Heart left ventricle (tissue), 16 donors: ENCODE results near the gene NOC2L. TPM values are rescaled to one million over a fixed set of nuclear protein-coding genes. Genes with fewer than 3 reads are reported as not detected.
A peak's percentile ranks its signal among the peaks of the same experiment; 100 is the strongest.

ENCODE experiments used
- ATAC-seq, 4 donors: fragments of 200-7000 bp; cut with Tn5 transposase; one replicate each; pipeline ENCODE4 v1.9.1; 2020 to 2022; ENCODE audit warnings: moderate library complexity in 4 of 4, mild to moderate bottlenecking in 3 of 4, moderate number of reproducible peaks in 1 of 4
- DNase-seq, 5 donors: peaks; one replicate each; pipeline ENCODE4 v3.0.0-alpha.2; 2020
- H3K27ac ChIP-seq, 12 donors: fragments of 200-600 bp; sonication (generic) in 4 of 12; one replicate each; pipeline versions ENCODE4 v1.5.0 to v1.8.0; 2016 to 2022; ENCODE audit warnings: mild to moderate bottlenecking in 2 of 12
- H3K27me3 ChIP-seq, 9 donors: fragments of 200-600 bp; sonication (generic) in 2 of 9; one replicate each; pipeline versions ENCODE4 v1.5.1 to v1.8.0; 2016 to 2022; ENCODE audit warnings: mild to moderate bottlenecking in 3 of 9
- H3K36me3 ChIP-seq, 9 donors: fragments of 200-600 bp; sonication (generic) in 2 of 9; one replicate each; pipeline versions ENCODE4 v1.5.0 to v1.8.0; 2018 to 2022; ENCODE audit warnings: mild to moderate bottlenecking in 2 of 9
- H3K4me1 ChIP-seq, 12 donors: fragments of 200-600 bp; sonication (generic) in 4 of 12; one replicate each; pipeline versions ENCODE4 v1.5.0 to v1.8.0; 2016 to 2022; ENCODE audit warnings: mild to moderate bottlenecking in 3 of 12
- H3K4me3 ChIP-seq, 12 donors: fragments of 200-600 bp; sonication (generic) in 4 of 12; one replicate each; pipeline versions ENCODE4 v1.5.0 to v1.8.0; 2017 to 2022; ENCODE audit warnings: mild to moderate bottlenecking in 9 of 12, moderate library complexity in 4 of 12
- H3K9me3 ChIP-seq, 12 donors: fragments of 200-600 bp; sonication (generic) in 4 of 12; one replicate each; pipeline versions ENCODE4 v1.5.0 to v1.8.0; 2016 to 2022; ENCODE audit warnings: mild to moderate bottlenecking in 1 of 12
- POLR2A ChIP-seq, 2 donors: fragments of 450-650 bp; IDR thresholded peaks; one replicate each; pipeline ENCODE4 v1.6.1; 2017; ENCODE audit warnings: antibody characterized with exemption in 2 of 2, mild to moderate bottlenecking in 2 of 2, moderate library complexity in 2 of 2
- WGBS, 4 donors: extraction: QIAGEN DNeasy Blood & Tissue Kit in 2 of 4; methylation state at CpG; one replicate each; pipeline versions ENCODE4 v1.1.5 to v1.1.7; 2013 to 2018; 5-methylcytosine and 5-hydroxymethylcytosine counted together
- intact Hi-C, 10 donors: fragments of 100-400 bp; cut with DNase I; formaldehyde crosslinking; loops; one replicate each; pipeline versions ENCODE4 v1.11.1 to v1.14.2; 2022
- polyA plus RNA-seq, 2 donors: library from polyadenylated mRNA; stranded (reverse); fragments of 200-250 nt; gene quantifications; one replicate each; pipeline ENCODE4 v1.2.3, GENCODE V29; 2013
- total RNA-seq, 9 donors: library from RNA; depleted of rRNA in 2 of 9; stranded (reverse); fragments of >200 nt in 2 of 9; fragmentation: NEBNext Ultra II Directional in 3 of 9; extraction: Animal tissue kit (Norgen Biotek cat#: 25700) in 3 of 9; gene quantifications; one replicate each; pipeline versions ENCODE4 v1.1.0 to v1.2.4, GENCODE V29; 2016 to 2023
- TF ChIP-seq, protein P1 (sequence below), 12 donors: fragments of 200-600 bp; sonication (generic) in 4 of 12; IDR thresholded peaks; one replicate each; pipeline versions ENCODE4 v1.5.0 to v1.8.0; 2018 to 2022; ENCODE audit warnings: antibody characterized with exemption in 12 of 12, mild to moderate bottlenecking in 5 of 12
- donor health status: ischemic (EF 13 %, LVEDD 7.1; RV severe dilation, severe dysfunction).
- donor health status: healthy with polysubstance abuse.
- donor health status: DM: no; HTN: yes; CAD: no.
- donor health status: DM: no; HTN: no; CAD: no.
- donor health status: ischemic (EF 25% LVEDD 6.9; RV normal size, moderate dysfunction).
- donor health status: ischemic (EF 25% LVEDD 5.7; RV mildly dilated, moderate dysfunction).
- donor health status: healthy.
- donor health status: DM: yes; HTN: yes; CAD: no.
- donor health status: ischemic (EF 35%, LVEDD 5.7; RV mildly dilated, moderate dysfunction).
- donor health status: nonischemic (EF 11% LVEDD 7.7; RV severe dilation, severe dysfunction).
- donor health status: DM: yes; HTN: yes; CAD: no.
- donor health status: PGD.
- donor health status: ischemic (EF 29% LVEDD 5.4; RV normal size, mild dysfunction).
- donor health status: nonischemic (EF 23%, LVEDD 6.1; RV moderate dilation, normal function).

NOC2L gene
- total and polyA plus RNA-seq, 11 donors = 36.0 to 85.3 (median 44.0) TPM

DNA sequence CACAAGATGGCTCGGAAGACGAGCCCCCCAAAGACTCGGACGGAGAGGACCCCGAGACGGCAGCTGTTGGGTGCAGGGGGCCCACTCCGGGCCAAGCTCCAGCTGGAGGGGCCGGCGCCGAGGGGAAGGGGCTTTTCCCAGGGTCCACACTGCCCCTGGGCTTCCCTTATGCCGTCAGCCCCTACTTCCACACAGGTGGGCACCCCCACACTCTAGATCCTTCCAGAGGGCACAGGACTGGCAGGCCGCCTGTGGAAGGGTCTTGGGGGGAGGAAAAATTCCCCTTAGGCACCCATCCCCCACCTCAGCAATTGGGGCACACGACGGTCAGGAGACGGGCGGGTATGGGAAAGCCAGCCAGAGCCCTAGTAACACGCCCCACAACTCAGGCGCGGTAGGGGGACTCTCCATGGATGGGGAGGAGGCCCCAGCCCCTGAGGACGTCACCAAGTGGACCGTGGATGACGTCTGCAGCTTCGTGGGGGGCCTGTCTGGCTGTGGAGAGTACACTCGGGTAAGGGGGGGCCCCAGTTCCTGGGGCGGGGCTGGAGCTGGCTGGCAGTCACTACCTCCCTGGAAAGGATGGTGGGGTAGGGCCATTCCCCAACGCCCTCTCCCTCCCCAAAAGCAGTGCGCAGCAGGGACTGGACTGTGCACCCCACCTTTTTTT lies 16.1 kb downstream of the NOC2L start:
- peaks cover 10 to 50% (median 35%) of the 10 kb centered on the region in 12 donors for H3K4me1 ChIP-seq
- peak overlapping the region in 6 of 12 donors; percentile 1 to 57 (median 51) for H3K4me3 ChIP-seq
- H3K27me3 ChIP-seq = peaks cover 8 to 56% (median 41%) of the 10 kb centered on the region in 9 donors
- DNase-seq = peak in 3 of 5 donors; percentile 53 to 69 (median 68)
- WGBS, 4 donors = 18 to 32% (median 20%) methylated on average over 17 to 27 of the region's 27 CpGs
- intact Hi-C loops = no loop called here
- TF ChIP-seq, protein P1, sequence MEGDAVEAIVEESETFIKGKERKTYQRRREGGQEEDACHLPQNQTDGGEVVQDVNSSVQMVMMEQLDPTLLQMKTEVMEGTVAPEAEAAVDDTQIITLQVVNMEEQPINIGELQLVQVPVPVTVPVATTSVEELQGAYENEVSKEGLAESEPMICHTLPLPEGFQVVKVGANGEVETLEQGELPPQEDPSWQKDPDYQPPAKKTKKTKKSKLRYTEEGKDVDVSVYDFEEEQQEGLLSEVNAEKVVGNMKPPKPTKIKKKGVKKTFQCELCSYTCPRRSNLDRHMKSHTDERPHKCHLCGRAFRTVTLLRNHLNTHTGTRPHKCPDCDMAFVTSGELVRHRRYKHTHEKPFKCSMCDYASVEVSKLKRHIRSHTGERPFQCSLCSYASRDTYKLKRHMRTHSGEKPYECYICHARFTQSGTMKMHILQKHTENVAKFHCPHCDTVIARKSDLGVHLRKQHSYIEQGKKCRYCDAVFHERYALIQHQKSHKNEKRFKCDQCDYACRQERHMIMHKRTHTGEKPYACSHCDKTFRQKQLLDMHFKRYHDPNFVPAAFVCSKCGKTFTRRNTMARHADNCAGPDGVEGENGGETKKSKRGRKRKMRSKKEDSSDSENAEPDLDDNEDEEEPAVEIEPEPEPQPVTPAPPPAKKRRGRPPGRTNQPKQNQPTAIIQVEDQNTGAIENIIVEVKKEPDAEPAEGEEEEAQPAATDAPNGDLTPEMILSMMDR (IDR thresholded peaks at IDR 0.05) = no peak
- no peak for TF ChIP-seq POLR2A (IDR thresholded peaks at IDR 0.05)
- peaks cover 0 to 38% (median 24%) of the 10 kb centered on the region in 9 donors for H3K36me3 ChIP-seq
- no peaks in the 10 kb centered on the region for H3K9me3 ChIP-seq
- ATAC-seq = peak in 2 of 4 donors; percentile 2 to 7
- peak overlapping the region in 9 of 12 donors; percentile 17 to 82 (median 67) for H3K27ac ChIP-seq

DNA sequence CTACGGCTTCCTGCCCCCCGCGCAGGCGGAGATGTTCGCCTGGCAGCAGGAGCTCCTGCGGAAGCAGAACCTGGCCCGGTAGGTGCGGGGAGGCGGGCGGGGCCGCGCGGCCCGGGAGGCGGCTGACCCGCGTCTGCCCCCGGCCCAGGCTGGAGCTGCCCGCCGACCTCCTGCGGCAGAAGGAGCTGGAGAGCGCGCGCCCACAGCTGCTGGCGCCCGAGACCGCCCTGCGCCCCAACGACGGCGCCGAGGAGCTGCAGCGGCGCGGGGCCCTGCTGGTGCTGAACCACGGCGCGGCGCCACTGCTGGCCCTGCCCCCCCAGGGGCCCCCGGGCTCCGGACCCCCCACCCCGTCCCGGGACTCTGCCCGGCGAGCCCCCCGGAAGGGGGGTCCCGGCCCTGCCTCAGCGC lies 16.6 kb downstream of the NOC2L start:
- ATAC-seq = no peak
- Histone ChIP-seq H3K4me1 (peaks cover 10 to 50% (median 35%) of the 10 kb centered on the region in 12 donors), H3K27ac (peak overlapping the region in 7 of 12 donors; percentile 23 to 78 (median 69)), H3K27me3 (peaks cover 8 to 62% (median 41%) of the 10 kb centered on the region in 9 donors), H3K36me3 (peaks cover 0 to 32% (median 20%) of the 10 kb centered on the region in 9 donors), H3K9me3 (no peaks in the 10 kb centered on the region), H3K4me3 (peak overlapping the region in 11 of 12 donors; percentile 28 to 59 (median 49))
- TF ChIP-seq, protein P1 (IDR thresholded peaks at IDR 0.05) = no peak
- no peak for TF ChIP-seq POLR2A (IDR thresholded peaks at IDR 0.05)
- no peak for DNase-seq
- intact Hi-C loops = no loop called here
- 1 to 3% (median 1%) methylated on average over 8 to 48 of the region's 48 CpGs for WGBS, 4 donors

DNA sequence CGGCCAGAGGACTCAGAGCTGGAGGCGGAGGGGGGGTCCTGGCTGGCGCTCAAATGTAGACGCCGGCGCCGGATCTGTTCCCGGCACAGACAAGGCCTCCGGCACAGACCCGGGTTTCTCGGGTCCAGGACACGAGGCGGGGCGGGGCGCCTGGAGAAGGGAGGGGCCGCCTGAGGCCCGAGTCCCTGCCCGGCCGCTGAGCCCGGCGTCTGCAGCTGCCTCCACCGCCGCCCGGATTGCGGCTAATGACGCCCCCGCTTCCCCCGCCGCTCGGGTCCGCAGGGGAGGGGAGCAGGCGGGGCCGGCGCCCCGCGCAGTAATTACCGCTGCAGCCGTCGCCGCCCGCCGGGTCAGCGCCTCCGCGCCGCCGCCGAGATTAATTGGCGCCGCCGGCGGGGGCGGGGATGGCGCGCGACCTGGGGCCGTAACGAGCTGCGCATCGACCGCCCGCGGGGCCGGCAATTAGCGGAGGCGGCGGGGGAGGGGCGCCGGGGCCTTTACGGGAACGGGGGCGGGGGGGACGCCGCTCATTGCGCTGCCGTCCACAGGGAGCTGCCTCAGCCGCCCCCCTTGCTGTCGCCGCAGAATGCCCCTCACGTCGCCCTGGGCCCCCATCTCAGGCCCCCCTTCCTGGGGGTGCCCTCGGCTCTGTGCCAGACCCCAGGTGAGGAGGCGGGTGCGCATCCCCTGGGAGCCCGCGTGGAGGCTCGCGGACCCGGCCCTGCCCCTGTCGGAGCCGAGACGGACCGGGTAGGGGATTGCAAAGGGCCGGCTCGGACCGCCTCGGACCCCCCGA lies 17.3 kb downstream of the NOC2L start:
- DNase-seq (peak; percentile 72 to 88 (median 77)), ATAC-seq (peak in 3 of 4 donors; percentile 23 to 45 (median 39))
- H3K4me1 ChIP-seq = peaks cover 10 to 50% (median 35%) of the 10 kb centered on the region in 12 donors
- H3K27me3 ChIP-seq = peaks cover 8 to 69% (median 41%) of the 10 kb centered on the region in 9 donors
- whole genome bisulfite sequencing, 4 donors = 0 to 1% (median 1%) methylated on average over 12 to 98 of the region's 98 CpGs
- intact Hi-C loops = no loop called here
- peak overlapping the region in 11 of 12 donors; percentile 28 to 59 (median 49) for H3K4me3 ChIP-seq
- no peaks in the 10 kb centered on the region for H3K9me3 ChIP-seq
- H3K36me3 ChIP-seq = peaks cover 0 to 26% (median 15%) of the 10 kb centered on the region in 9 donors
- no peak for TF ChIP-seq POLR2A (IDR thresholded peaks at IDR 0.05)
- TF ChIP-seq, protein P1 (IDR thresholded peaks at IDR 0.05) = no peak
- peak overlapping the region in 8 of 12 donors; percentile 28 to 81 (median 70) for H3K27ac ChIP-seq
